Measurements from ENCODE around the gene CTRL.

DNA sequence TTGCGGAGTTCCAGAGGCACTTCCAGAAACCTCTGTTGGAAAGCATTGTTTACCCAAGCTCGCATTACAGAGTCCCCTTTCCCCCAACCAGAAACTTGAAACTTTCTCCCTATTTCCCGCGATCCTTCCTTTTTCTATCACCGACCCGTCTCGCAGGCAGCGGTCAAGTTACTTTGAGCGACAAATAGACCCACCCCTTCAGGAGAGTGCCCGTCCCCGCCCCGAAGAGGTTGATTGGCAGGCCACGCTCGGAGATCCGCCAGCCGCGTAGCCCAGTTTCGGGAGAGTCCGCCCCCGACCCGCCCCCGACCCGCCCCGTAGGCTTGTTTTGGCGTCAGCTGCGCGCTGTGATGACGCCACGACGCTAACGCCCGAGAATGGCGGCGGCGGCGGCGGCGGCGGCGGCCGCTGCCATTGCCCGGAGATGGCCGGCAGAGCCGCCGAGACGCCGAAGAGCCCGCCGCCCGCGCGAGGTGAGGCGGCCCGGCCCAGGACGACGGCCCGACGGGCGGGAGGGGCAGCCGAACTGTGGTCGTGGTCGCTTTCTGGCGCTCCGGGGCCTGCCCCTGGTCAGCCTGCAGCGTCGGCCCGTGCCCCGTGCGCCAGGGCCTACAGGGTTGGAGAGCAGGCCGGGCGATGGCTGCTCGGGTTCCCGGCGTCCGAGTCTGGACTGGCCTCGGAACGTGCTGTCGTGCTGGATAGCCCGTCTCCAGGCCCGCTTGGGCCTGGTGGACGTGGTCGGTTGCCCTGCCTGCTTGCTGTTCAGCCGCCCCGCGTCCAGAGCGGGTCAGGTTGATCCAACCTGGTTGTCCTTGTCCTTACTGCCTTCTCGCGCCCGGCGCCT lies 38.5 kb downstream of the CTRL start, which contains the start of gene PSKH1:
- TF ChIP-seq, protein P1, sequence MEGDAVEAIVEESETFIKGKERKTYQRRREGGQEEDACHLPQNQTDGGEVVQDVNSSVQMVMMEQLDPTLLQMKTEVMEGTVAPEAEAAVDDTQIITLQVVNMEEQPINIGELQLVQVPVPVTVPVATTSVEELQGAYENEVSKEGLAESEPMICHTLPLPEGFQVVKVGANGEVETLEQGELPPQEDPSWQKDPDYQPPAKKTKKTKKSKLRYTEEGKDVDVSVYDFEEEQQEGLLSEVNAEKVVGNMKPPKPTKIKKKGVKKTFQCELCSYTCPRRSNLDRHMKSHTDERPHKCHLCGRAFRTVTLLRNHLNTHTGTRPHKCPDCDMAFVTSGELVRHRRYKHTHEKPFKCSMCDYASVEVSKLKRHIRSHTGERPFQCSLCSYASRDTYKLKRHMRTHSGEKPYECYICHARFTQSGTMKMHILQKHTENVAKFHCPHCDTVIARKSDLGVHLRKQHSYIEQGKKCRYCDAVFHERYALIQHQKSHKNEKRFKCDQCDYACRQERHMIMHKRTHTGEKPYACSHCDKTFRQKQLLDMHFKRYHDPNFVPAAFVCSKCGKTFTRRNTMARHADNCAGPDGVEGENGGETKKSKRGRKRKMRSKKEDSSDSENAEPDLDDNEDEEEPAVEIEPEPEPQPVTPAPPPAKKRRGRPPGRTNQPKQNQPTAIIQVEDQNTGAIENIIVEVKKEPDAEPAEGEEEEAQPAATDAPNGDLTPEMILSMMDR (IDR thresholded peaks at IDR 0.05), result no peak
- peak; percentile 82 for TF ChIP-seq POLR2A (IDR thresholded peaks at IDR 0.05)
